Thyroid gland (tissue), 4 donors: Measurements from ENCODE around the gene PSMG4. TPM values are rescaled to one million over a fixed set of nuclear protein-coding genes. Genes with fewer than 3 reads are reported as not detected.
A peak's percentile ranks its signal among the peaks of the same experiment; 100 is the strongest.

Experiments
- DNase-seq, 2 donors: peaks; one replicate each; pipeline ENCODE4 v3.0.0-alpha.2; 2019
- H3K27ac ChIP-seq, 3 donors: fragments of 200-600 bp; sonication (generic); 1 replicate in 2 of 3; 2 replicates in 1 of 3; pipeline ENCODE4 v1.5.1; 2016 to 2019; ENCODE audit warnings: mild to moderate bottlenecking in 1 of 3, moderate library complexity in 1 of 3
- H3K27me3 ChIP-seq: fragments of 200-600 bp; sonication (generic); one replicate; pipeline ENCODE4 v1.5.1; 2019
- H3K36me3 ChIP-seq, 2 donors: fragments of 200-600 bp; sonication (generic); one replicate each; pipeline ENCODE4 v1.5.1; 2016 to 2019
- H3K4me1 ChIP-seq, 2 donors: fragments of 200-600 bp; sonication (generic); one replicate each; pipeline ENCODE4 v1.5.1; 2017 to 2019
- H3K4me3 ChIP-seq, 3 donors: fragments of 200-600 bp; sonication (generic); replicated peaks in 1 of 3; 1 replicate in 2 of 3; 2 replicates in 1 of 3; pipeline ENCODE4 v1.5.1; 2016; ENCODE audit warnings: mild to moderate bottlenecking in 1 of 3
- H3K9me3 ChIP-seq: fragments of 200-600 bp; sonication (generic); one replicate; pipeline ENCODE4 v1.5.1; 2017
- POLR2A ChIP-seq, 2 donors: fragments of 450-650 bp; IDR thresholded peaks; one replicate each; pipeline ENCODE4 v1.6.1; 2017; ENCODE audit warnings: antibody characterized with exemption in 2 of 2, mild to moderate bottlenecking in 2 of 2, moderate library complexity in 1 of 2
- WGBS, 2 donors: methylation state at CpG; one replicate each; pipeline ENCODE4 v1.1.5; 2017; 5-methylcytosine and 5-hydroxymethylcytosine counted together
- intact Hi-C: fragments of 100-400 bp; cut with DNase I; formaldehyde crosslinking; loops from one replicate; pipeline ENCODE4 v1.15.1; 2023
- total RNA-seq, 4 donors: library from RNA; depleted of rRNA; stranded (reverse); fragments of >200 nt; gene quantifications; one replicate each; pipeline ENCODE4 v1.2.3, GENCODE V29; 2016
- TF ChIP-seq, protein P1 (sequence below), 6 experiments: fragments of 200-600 bp in 3 of 6; fragments of 450-650 bp in 3 of 6; sonication (generic) in 3 of 6; IDR thresholded peaks; one replicate each; pipeline ENCODE4 v1.5.1; 2016 to 2019; ENCODE audit warnings: antibody characterized with exemption in 6 of 6, mild to moderate bottlenecking in 2 of 6, inconsistent platforms in 1 of 6, moderate library complexity in 1 of 6

The PSMG4 gene
- total RNA-seq, 4 donors from 2014 or later = 19.6 to 41.8 (median 34.4) TPM

DNA sequence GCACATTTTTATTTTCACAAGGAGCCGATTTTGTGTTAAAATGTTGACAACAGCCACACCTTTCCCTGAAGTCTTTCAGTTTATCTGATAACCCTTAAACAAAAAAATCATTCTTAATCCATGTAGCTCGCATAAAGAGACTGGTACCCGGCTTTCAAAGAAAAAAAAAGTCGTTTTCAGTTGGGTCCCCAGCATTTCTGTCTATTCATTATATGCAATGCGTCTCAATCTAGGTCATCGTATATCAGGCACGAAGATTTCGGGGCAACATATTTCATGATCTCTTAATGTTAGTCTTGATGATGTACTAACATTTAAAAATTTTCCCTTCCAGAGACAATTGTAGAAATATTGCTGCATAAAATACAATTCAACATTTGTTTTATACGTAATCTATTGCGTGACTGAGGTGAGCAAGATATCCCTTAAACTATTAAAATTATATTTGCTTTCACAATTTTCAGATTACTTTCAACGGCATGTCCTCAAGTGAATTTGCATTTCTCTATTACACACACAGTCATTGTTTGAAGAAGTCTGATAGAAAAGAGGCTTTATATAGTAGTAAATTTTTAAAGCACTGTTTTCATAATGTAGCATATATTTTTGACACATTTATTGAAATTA is 28.4 kb upstream of the PSMG4 start:
- no peaks in the 10 kb centered on the region for H3K36me3 ChIP-seq
- no peak for TF ChIP-seq POLR2A (IDR thresholded peaks at IDR 0.05)
- TF ChIP-seq, protein P1, sequence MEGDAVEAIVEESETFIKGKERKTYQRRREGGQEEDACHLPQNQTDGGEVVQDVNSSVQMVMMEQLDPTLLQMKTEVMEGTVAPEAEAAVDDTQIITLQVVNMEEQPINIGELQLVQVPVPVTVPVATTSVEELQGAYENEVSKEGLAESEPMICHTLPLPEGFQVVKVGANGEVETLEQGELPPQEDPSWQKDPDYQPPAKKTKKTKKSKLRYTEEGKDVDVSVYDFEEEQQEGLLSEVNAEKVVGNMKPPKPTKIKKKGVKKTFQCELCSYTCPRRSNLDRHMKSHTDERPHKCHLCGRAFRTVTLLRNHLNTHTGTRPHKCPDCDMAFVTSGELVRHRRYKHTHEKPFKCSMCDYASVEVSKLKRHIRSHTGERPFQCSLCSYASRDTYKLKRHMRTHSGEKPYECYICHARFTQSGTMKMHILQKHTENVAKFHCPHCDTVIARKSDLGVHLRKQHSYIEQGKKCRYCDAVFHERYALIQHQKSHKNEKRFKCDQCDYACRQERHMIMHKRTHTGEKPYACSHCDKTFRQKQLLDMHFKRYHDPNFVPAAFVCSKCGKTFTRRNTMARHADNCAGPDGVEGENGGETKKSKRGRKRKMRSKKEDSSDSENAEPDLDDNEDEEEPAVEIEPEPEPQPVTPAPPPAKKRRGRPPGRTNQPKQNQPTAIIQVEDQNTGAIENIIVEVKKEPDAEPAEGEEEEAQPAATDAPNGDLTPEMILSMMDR (IDR thresholded peaks at IDR 0.05) = no peak
- H3K4me3 ChIP-seq = no peak overlapping the region
- DNase-seq = no peak
- intact Hi-C loops = no loop called here
- peaks cover 15% of the 10 kb centered on the region for H3K27me3 ChIP-seq
- WGBS, 2 donors = 28% methylated on average over 11 of the region's 11 CpGs
- H3K4me1 ChIP-seq = peaks cover 44 to 47% of the 10 kb centered on the region in 2 donors
- H3K9me3 ChIP-seq = no peaks in the 10 kb centered on the region
- H3K27ac ChIP-seq = no peak overlapping the region

- intact Hi-C loops = no loop called here
- no peaks in the 10 kb centered on the region for H3K36me3 ChIP-seq
- H3K4me3 ChIP-seq = peak overlapping the region in 1 of 3 donors; percentile 36
- H3K27me3 ChIP-seq = peaks cover 15% of the 10 kb centered on the region
- no peak for DNase-seq
- WGBS, 2 donors = 5 to 11% methylated on average over 11 of the region's 11 CpGs
- TF ChIP-seq POLR2A (IDR thresholded peaks at IDR 0.05) = no peak
- TF ChIP-seq, protein P1 (IDR thresholded peaks at IDR 0.05) = no peak
- peaks cover 44 to 47% of the 10 kb centered on the region in 2 donors for H3K4me1 ChIP-seq
- H3K27ac ChIP-seq = no peak overlapping the region
- H3K9me3 ChIP-seq = no peaks in the 10 kb centered on the region
These were observed 27.9 kb upstream of the PSMG4 start for GRCh38 chr6:3230900-3231246.

DNA sequence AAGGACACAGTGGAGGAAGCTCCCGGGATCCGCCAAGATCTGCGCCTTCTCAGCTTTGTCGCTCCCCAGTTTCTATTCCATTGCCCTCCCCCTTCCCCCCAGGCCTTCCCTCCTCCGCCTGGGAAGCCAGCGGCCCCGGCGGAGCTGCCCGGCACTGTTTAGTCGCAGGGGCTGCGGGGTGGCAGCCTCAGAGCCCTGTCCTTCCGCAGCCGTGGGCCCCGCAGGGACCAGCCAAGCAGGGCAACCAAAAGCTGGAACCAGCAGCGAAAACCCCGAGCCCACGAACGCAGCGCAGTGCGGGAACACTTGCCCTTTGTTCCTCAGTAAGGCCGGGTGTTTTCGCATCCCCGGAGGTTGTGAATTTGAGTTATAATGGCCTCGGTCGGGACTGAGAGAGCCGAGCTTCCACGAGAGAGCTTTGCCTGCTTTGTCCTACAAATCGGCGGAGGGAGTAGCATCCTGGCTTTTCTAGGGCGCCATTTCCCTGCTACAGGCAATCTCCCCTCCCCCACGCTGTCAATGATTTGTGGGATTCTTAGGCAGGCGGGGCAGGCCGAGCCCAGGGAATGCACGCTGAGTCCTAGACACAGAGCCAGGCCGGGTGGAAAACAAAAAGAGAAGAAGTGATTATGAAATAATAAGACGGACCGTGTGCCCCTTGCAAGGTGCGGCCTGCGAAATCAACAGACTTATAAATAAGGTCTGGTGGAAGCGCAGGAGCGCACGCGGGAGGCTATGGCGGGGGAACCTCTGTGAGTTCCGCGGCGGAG is 27.3 kb upstream of the PSMG4 start:
- no peaks in the 10 kb centered on the region for H3K9me3 ChIP-seq
- peak overlapping the region in 2 of 3 donors; percentile 2 to 36 for H3K4me3 ChIP-seq
- TF ChIP-seq, protein P1 (IDR thresholded peaks at IDR 0.05) = no peak
- TF ChIP-seq POLR2A (IDR thresholded peaks at IDR 0.05) = no peak
- peak; percentile 48 to 53 for DNase-seq
- peaks cover 15% of the 10 kb centered on the region for H3K27me3 ChIP-seq
- no peaks in the 10 kb centered on the region for H3K36me3 ChIP-seq
- WGBS, 2 donors = 4 to 6% methylated on average over 31 to 42 of the region's 47 CpGs
- intact Hi-C loops = no loop called here
- H3K4me1 ChIP-seq = peaks cover 44 to 47% of the 10 kb centered on the region in 2 donors
- H3K27ac ChIP-seq = peak overlapping the region in 1 of 3 donors; percentile 24

GRCh38 chr6:3232017-3232945 is 26.5 kb upstream of the PSMG4 start:
- 33 to 34% methylated on average over 23 of the region's 23 CpGs for WGBS, 2 donors
- Histone ChIP-seq H3K36me3 (no peaks in the 10 kb centered on the region), H3K27ac (no peak overlapping the region), H3K4me1 (peaks cover 36 to 39% of the 10 kb centered on the region in 2 donors), H3K4me3 (peak overlapping the region in 1 of 3 donors; percentile 36), H3K9me3 (no peaks in the 10 kb centered on the region), H3K27me3 (peaks cover 15% of the 10 kb centered on the region)
- no peak for TF ChIP-seq POLR2A (IDR thresholded peaks at IDR 0.05)
- TF ChIP-seq, protein P1 (IDR thresholded peaks at IDR 0.05) = no peak
- DNase-seq = no peak
- intact Hi-C loops = no loop called here
